T-helper 2 cell treated with Interferon-gamma antibody and Interleukin-4, amounts not matched to agents 5 μg/mL and 100 μg/mL, for 36 hours (primary cell): ENCODE measurements around the gene STK24.

Experiments
- DNase-seq: peaks from one replicate; pipeline ENCODE4 v3.0.0; 2021; ENCODE audit warnings: low spot score
- H3K27ac Mint-ChIP-seq: one replicate; pipeline ENCODE4 v1.8.0; 2021; ENCODE audit warnings: mild to moderate bottlenecking, mixed read lengths
- H3K27me3 Mint-ChIP-seq: one replicate; pipeline ENCODE4 v1.8.0; 2021; ENCODE audit warnings: low read depth, mixed read lengths
- H3K36me3 Mint-ChIP-seq: one replicate; pipeline ENCODE4 v1.8.0; 2021; ENCODE audit warnings: low read depth, mixed read lengths
- H3K4me1 Mint-ChIP-seq: one replicate; pipeline ENCODE4 v1.8.0; 2021; ENCODE audit warnings: low read depth, mixed read lengths
- H3K4me3 Mint-ChIP-seq: one replicate; pipeline ENCODE4 v1.8.0; 2022; ENCODE audit warnings: mild to moderate bottlenecking, moderate library complexity, mixed read lengths
- H3K9me3 Mint-ChIP-seq: one replicate; pipeline ENCODE4 v1.8.0; 2021; ENCODE audit warnings: mixed read lengths

Gene STK24

DNA sequence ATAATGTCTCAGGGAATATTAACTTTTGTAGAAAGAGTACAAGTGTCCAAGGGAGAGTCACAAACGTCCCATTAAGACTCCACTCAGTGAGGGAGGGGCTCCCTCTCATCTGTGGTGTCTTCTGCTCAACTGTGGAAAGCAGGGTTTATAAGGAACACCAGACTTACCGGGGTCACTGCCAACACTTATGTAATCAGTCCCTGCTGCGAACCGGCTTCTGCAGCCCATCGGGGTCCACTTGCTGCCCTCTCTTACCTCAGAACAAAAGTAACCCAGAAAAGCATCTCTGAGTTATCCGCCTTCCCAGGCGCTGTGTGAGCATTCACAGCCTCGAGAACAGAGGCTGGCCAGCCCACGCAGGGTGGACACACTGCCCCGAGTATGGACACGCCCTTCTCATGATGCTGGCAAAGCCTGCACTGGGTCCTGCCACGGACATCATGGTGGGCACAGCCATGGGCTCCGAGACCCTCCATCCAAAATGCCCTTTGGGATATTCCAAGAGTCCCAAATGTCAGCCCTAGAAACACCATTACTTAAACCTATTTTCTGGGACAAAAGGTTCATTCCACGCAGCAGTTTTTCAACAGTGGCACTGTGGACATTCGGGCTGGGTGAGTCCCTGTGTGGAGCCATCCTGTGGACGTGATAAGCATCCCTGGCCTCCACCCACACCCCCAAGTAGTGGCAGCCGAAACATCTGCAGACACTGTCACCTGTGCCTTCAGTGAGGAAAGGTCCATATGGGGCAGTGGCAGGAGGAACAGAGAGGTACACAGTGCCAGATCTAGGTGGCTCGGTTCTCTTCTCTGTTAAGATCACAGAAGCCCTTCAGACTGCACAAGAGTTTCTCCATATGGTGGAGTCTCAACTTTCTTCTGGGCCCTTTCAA, 63.9 kb downstream of the STK24 start:
- peaks cover 24% of the 10 kb centered on the region for H3K36me3 Mint-ChIP-seq

DNA sequence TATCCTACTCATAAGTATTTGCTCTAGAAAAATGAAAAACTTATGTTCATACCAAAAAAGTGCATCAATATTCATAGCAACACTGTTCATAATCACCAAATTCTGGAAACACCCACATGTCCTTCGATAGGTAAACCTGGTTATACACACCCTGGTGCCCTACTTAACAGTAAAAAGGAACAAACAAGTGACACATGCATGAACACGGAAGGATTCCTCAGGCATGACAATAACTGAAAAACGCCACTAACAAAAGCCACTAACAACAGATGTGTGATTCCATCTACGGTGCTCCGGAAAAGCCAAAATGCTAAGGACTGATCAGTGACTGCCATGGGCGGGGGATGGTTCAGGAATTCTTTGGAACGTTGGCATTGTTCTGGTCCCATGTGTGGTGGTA, 65.5 kb downstream of the STK24 start:
- Mint-ChIP-seq H3K9me3 (no peaks in the 10 kb centered on the region), H3K27ac (no peak overlapping the region), H3K27me3 (no peaks in the 10 kb centered on the region), H3K36me3 (peaks cover 17% of the 10 kb centered on the region), H3K4me1 (peaks cover 58% of the 10 kb centered on the region), H3K4me3 (no peak overlapping the region)
- DNase-seq, result no peak

More for the DNA sequence above, 63.9 kb downstream of the STK24 start:
- Mint-ChIP-seq H3K4me3 (no peak overlapping the region), H3K27ac (no peak overlapping the region), H3K9me3 (no peaks in the 10 kb centered on the region), H3K4me1 (peaks cover 61% of the 10 kb centered on the region), H3K27me3 (no peaks in the 10 kb centered on the region)
- DNase-seq, result no peak

DNA sequence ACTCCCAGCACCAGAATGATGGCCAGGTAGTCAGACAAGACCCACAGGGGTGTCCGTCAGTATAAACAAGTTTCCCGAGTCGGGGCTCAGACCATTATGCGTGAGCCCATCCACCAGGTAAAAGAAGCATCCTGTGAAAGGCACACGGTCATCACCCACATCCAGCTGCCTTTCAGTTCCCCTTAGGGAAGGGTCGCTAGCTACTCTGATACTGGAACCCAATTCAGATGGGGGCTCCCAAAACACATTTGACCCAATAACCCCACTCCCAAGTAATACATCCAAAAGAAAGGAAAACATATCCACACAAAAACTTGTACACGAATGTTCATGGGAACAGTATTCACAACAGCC, 66.8 kb downstream of the STK24 start:
- Mint-ChIP-seq H3K4me1 (peaks cover 57% of the 10 kb centered on the region), H3K4me3 (peak overlapping the region; percentile 45), H3K36me3 (peaks cover 23% of the 10 kb centered on the region), H3K9me3 (no peaks in the 10 kb centered on the region), H3K27ac (peak overlapping the region; percentile 84), H3K27me3 (no peaks in the 10 kb centered on the region)
- DNase-seq, result no peak

DNA sequence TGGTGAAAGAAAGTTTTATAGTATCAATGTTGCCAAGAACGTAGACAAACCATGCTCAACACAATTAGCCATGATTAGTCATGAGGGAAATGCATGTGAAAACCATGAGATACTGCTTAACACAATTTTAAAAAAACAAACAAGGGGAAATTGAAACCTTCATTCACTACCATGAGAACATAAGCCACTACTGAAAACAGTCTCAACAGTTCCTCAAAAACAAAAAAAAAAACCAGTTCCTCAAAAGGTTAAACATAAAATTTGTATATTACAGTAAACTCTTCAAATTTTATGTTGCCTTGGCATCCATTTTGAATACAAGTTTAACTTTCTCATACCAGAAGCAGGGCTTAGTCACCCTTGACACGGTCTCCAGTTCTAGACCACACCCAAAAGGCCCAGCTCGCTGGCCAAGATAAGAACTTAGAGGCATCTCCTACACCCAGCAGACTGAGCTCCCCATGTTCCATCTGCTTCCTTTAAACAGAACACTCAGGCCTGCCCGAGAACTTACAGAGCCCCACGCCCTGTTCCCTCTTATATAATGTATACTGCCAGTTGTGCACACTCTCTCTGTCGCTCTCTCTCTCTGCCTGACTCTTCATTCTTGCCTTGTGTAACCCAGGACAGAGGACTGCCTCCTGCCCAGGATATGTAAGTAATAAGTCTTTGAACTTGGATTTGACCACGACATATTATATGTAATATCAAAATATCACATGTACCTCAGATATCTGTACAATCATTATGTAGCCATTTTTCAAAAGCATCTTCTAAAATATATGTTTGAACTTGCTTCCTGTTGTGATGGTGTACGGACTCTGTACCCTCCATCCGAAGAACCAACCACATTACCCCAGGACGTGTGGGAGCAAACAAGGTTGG, 67.4 kb downstream of the STK24 start:
- Mint-ChIP-seq H3K4me3 (peak overlapping the region; percentile 45), H3K27me3 (no peaks in the 10 kb centered on the region), H3K9me3 (no peaks in the 10 kb centered on the region), H3K4me1 (peaks cover 59% of the 10 kb centered on the region), H3K27ac (peak overlapping the region; percentile 84), H3K36me3 (peaks cover 26% of the 10 kb centered on the region)
- peak; percentile 69 for DNase-seq

DNA sequence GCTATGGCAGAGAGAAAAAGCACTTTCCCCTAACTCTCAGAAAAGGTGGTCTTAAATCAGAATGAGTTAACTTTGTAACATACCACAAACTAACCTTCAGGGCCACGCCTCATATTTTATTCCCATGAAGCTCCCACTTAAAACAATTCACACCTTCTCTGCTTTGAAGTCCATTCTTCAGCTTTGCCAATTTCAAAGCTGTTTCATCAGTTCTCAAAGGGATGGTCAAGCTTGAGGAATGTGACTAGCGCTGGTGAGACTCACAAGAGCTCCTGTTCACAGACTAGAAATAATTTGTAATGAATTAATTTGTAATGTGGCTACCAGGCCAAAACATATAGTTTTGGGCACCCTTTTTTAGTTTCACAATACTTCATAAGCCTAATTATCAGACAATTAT, 68.2 kb downstream of the STK24 start:
- H3K27me3 Mint-ChIP-seq, result no peaks in the 10 kb centered on the region
- H3K4me3 Mint-ChIP-seq, result no peak overlapping the region
- no peak overlapping the region for H3K27ac Mint-ChIP-seq
- H3K36me3 Mint-ChIP-seq, result peaks cover 34% of the 10 kb centered on the region
- H3K9me3 Mint-ChIP-seq, result no peaks in the 10 kb centered on the region
- peaks cover 62% of the 10 kb centered on the region for H3K4me1 Mint-ChIP-seq
- DNase-seq, result no peak

DNA sequence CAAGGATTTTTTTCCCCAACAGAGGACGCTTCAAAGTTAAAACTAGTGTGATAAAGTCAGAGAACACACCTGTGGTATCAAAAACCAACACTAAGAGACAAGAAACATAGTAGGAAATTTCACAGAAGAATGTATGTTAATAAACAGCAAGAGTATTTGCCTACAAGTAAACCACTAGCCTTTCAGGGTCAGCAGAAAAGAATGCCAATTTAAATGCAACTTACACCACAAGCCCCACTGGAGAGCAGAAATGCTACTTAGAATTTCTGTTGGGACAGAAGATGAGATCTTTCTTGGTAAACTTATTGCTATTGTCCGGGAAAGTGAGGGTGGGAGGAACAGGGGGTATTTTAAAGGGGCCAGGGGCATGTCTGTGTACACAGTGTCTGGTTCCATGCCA, 68.6 kb downstream of the STK24 start:
- Mint-ChIP-seq H3K9me3 (no peaks in the 10 kb centered on the region), H3K36me3 (peaks cover 32% of the 10 kb centered on the region), H3K27ac (no peak overlapping the region), H3K27me3 (no peaks in the 10 kb centered on the region), H3K4me3 (no peak overlapping the region), H3K4me1 (peaks cover 61% of the 10 kb centered on the region)
- no peak for DNase-seq

DNA sequence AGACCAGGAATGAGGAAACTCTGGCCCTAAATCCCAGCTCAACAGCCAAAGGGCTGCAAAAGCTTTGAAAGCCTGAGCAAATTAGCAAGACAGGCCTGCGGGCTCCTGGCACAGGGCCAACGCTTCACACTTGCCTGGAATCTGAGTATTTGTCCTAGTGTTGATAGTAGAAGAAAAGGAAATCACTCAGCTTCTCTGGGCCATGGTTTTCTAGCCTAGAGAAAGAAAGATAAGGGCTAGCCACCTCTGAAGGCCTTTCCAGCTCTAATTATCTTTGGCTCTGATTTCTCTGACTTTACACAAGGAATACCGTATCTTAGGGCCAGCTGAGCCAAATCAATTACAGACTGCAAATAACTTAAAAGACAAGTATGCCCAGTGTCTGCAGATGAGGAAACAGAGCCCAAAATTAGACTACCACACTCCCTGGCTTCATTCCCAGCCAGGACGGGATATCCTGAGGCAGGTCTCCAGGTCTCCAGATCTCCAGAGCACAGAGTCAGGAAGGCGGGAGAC, 69.6 kb downstream of the STK24 start:
- Mint-ChIP-seq H3K27me3 (no peaks in the 10 kb centered on the region), H3K4me3 (no peak overlapping the region), H3K4me1 (peaks cover 62% of the 10 kb centered on the region), H3K36me3 (peaks cover 34% of the 10 kb centered on the region), H3K27ac (no peak overlapping the region), H3K9me3 (no peaks in the 10 kb centered on the region)
- DNase-seq, result no peak

DNA sequence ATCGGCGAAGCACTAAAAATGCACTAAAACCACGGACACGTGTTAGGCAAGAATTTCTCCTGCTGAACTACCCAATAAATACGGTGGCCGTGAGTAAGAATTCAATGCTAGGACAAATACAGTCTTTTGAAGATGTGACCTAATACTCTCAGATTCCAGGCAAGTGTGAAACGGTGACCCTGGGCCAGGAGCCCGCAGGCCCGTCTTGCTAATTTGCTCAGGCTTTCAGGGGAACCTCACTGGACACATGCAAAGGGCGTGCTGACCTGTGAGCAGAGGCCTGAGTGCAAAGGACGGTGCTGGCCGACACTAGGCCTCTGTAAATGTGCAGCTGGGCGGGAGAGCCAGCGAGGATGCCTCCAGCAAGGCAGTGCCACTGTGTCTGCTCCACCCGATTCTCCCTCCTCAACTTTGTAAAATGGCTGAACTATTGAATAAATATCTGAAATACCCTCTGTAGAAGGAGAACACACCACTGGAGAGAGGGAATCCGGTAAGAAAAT, 70.1 kb downstream of the STK24 start:
- no peaks in the 10 kb centered on the region for H3K27me3 Mint-ChIP-seq
- H3K27ac Mint-ChIP-seq, result no peak overlapping the region
- H3K4me3 Mint-ChIP-seq, result no peak overlapping the region
- no peak for DNase-seq
- peaks cover 62% of the 10 kb centered on the region for H3K4me1 Mint-ChIP-seq
- peaks cover 30% of the 10 kb centered on the region for H3K36me3 Mint-ChIP-seq
- H3K9me3 Mint-ChIP-seq, result no peaks in the 10 kb centered on the region

DNA sequence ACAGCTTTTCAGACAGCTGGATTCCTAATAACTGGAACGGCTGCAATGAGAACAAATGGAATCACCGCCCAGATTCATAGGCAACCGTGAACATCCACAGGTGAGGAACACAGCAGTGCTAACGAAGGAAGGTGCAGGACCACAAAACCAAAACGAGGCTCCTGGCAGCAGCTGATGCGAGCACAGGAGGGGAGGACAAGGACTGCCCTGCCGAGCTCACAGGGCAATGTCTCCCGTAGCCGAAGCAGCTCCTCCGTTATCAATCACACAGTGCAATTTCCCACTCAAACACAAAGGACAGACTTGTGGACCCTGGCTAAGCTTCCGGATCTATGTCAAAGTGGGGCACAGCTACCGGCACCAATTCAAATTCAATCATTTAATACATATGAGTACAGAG, 70.6 kb downstream of the STK24 start:
- Mint-ChIP-seq H3K36me3 (peaks cover 30% of the 10 kb centered on the region), H3K27me3 (no peaks in the 10 kb centered on the region), H3K27ac (no peak overlapping the region)

DNA sequence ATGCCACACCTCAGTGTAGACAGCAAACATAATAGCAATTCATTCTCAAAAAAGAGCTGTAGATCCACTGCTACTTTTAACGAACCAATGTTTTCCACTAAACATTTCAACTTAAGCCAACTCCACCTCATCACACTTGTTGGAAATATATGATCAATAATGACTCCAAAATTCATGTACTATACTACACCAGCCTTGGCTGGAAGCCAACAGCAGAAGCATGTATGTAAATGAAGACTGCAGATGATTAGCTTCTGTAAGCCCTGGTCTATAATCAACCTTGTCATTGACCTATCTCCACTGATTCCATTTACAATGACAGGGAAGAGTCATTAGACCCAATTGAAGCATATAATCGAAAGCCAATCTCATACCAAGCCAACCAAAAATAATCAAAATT, 71.7 kb downstream of the STK24 start:
- no peak for DNase-seq
- H3K4me3 Mint-ChIP-seq, result no peak overlapping the region
- H3K9me3 Mint-ChIP-seq, result no peaks in the 10 kb centered on the region
- H3K27me3 Mint-ChIP-seq, result no peaks in the 10 kb centered on the region
- peaks cover 29% of the 10 kb centered on the region for H3K36me3 Mint-ChIP-seq
- H3K4me1 Mint-ChIP-seq, result peaks cover 55% of the 10 kb centered on the region
- peak overlapping the region; percentile 1 for H3K27ac Mint-ChIP-seq

More for the DNA sequence above, 70.6 kb downstream of the STK24 start:
- H3K9me3 Mint-ChIP-seq, result no peaks in the 10 kb centered on the region
- no peak for DNase-seq
- H3K4me1 Mint-ChIP-seq, result peaks cover 61% of the 10 kb centered on the region
- H3K4me3 Mint-ChIP-seq, result no peak overlapping the region

DNA sequence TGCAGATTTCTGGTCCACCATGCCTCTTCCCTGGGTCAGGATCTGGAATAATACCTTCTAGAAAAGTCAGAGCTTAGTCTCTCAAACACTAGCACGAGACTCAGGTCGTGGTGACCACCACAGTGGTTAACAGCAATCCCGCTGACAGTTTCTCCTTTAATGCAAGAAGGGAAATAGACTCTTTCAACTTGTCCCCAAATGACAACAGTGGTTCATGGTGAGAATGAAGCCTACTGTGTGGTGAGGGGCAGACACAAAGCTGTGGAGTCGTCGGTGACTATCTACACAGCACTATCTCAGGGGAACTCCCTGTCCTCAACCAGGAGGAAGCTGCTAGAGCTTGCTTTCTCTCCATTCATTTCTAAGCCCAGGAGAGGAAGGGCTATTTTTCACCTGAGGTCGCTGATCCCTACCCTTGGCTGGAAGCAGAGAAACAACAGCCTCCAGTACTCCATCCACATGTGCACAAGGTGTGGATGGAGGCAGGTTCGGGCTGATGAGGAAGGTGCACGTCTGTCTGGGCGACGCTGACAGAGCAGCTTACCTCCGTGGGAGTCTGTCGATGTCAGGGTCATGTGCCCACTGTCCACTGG, 72.4 kb downstream of the STK24 start:
- Mint-ChIP-seq H3K27ac (no peak overlapping the region), H3K9me3 (no peaks in the 10 kb centered on the region), H3K36me3 (peaks cover 31% of the 10 kb centered on the region), H3K27me3 (no peaks in the 10 kb centered on the region), H3K4me1 (peaks cover 49% of the 10 kb centered on the region), H3K4me3 (no peak overlapping the region)
- DNase-seq, result no peak

DNA sequence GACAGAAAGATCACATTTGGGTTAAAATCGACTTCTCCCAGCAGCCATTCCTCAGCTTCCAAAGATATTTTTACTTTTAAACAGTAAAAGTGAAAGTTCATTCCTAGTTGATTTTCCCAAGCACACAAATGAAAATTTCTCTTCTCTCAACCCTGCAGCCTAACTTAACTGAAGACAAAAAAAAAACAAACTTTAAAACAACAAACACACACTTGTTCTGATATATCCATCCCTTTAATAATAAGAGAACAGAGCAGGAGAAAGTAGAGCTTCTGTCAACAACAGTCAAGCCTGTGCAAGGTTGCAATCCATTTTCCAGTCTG, 72.9 kb downstream of the STK24 start:
- H3K4me3 Mint-ChIP-seq, result no peak overlapping the region
- no peak overlapping the region for H3K27ac Mint-ChIP-seq
- H3K36me3 Mint-ChIP-seq, result peaks cover 28% of the 10 kb centered on the region
- no peaks in the 10 kb centered on the region for H3K27me3 Mint-ChIP-seq
- no peaks in the 10 kb centered on the region for H3K9me3 Mint-ChIP-seq
- peaks cover 44% of the 10 kb centered on the region for H3K4me1 Mint-ChIP-seq
- DNase-seq, result no peak

DNA sequence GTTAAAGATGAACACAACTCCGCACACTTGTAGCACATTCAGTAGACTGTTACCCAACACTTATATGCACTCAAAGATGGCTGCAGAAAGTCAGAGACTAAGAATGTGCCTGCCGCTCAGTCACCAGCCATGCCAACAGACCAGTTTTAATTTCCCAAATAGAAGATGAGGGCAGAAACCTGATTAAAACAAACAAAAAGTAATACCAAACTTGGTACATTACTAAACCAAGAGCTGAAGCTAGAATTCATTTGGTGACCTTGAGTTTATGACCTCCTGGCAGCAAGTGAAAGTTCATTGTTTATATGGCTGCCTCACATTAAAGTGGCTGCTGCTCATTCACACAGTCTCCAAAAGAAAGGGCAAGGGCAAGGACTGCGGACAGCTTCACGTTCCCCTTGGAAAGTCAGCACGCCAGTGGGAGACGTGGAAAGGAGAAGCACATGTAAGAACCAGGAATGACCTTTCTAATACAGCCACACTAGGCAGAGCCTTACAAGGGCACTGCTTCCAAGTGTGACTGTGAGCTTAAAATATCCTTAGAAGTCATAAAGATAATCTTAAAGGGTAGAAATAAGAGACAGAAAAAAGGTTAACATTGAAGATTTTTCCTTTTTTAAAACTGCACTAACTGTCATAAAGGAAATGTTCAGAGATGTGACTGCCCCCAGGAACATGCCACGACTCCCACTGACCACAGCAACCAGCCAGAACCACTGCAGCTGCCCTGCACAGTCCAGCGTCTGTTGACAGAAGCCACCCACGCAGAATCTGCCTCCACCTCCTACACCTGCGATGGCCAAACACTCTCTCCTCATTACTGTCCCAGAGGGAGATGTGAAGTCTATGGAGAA, 73.5 kb downstream of the STK24 start:
- Mint-ChIP-seq H3K27ac (no peak overlapping the region), H3K4me1 (peaks cover 39% of the 10 kb centered on the region), H3K27me3 (no peaks in the 10 kb centered on the region), H3K9me3 (no peaks in the 10 kb centered on the region), H3K4me3 (no peak overlapping the region), H3K36me3 (peaks cover 27% of the 10 kb centered on the region)
- no peak for DNase-seq
